IMR-90 (cell line): ENCODE measurements around the gene CSTF2T. TPM values are rescaled to one million over a fixed set of nuclear protein-coding genes. Genes with fewer than 3 reads are reported as not detected.
A peak's percentile ranks its signal among the peaks of the same experiment; 100 is the strongest.

ENCODE experiments used
- ATAC-seq: fragments of 200-7000 bp; cut with Tn5 transposase; 2 replicates; pipeline ENCODE4 v1.9.1; 2020; ENCODE audit warnings: low read depth, mild to moderate bottlenecking, moderate library complexity
- BruUV-seq: library from RNA; stranded (reverse); fragments of 400-500 nt; replicated peaks from 2 replicates; lab custom pipeline; 2021; lab: Mats Ljungman, UMichigan
- CTCF ChIA-PET: fragments of 300-600 bp; formaldehyde crosslinking; extraction: SDS; loops from one replicate; lab custom pipeline; 2021; ENCODE audit warnings: antibody characterized with exemption; lab: Yijun Ruan, JAX
- POLR2A ChIA-PET: fragments of 300-600 bp; sonication (Branson Sonifier 250); formaldehyde crosslinking; loops from one replicate; lab custom pipeline; 2022; ENCODE audit warnings: antibody characterized with exemption; ENCODE audit not compliant: unreplicated experiment; lab: Charles Lee
- DNase-seq: peaks from one replicate; pipeline ENCODE4 v3.0.0; 2013
- H2AFZ ChIP-seq: replicated peaks from 2 replicates; pipeline ENCODE3; 2013; ENCODE audit warnings: low read length, mild to moderate bottlenecking; ENCODE audit not compliant: poor library complexity
- H2AK5ac ChIP-seq: 2 replicates; pipeline ENCODE4 v1.6.1; 2013; ENCODE audit warnings: low read depth, low read length, inconsistent platforms
- H2AK9ac ChIP-seq: replicated peaks from 2 replicates; pipeline ENCODE3; 2013; ENCODE audit warnings: mild to moderate bottlenecking, low read depth, low read length, moderate library complexity; ENCODE audit not compliant: poor library complexity
- H2BK120ac ChIP-seq: 2 replicates; pipeline ENCODE4 v1.6.1; 2013; ENCODE audit warnings: low read depth, low read length, inconsistent platforms
- H2BK15ac ChIP-seq: 3 replicates; pipeline ENCODE4 v1.6.1; 2013; ENCODE audit warnings: low read depth, low read length, inconsistent platforms
- H2BK20ac ChIP-seq: 2 replicates; pipeline ENCODE4 v1.6.1; 2013; ENCODE audit warnings: low read depth, mild to moderate bottlenecking, inconsistent platforms, low read length, moderate library complexity
- H2BK5ac ChIP-seq: 2 replicates; pipeline ENCODE4 v1.6.1; 2013; ENCODE audit warnings: mild to moderate bottlenecking, low read depth, low read length, inconsistent platforms; ENCODE audit not compliant: poor library complexity, severe bottlenecking
- H3K14ac ChIP-seq: replicated peaks from 2 replicates; pipeline ENCODE4 v1.6.1; 2013; ENCODE audit warnings: low read depth, low read length, inconsistent platforms
- H3K18ac ChIP-seq: 2 replicates; pipeline ENCODE4 v1.6.1; 2013; ENCODE audit warnings: low read depth, low read length, control low read depth
- H3K23ac ChIP-seq: 2 replicates; pipeline ENCODE4 v1.6.1; 2013; ENCODE audit warnings: low read depth, low read length, inconsistent platforms
- H3K27ac ChIP-seq: 2 replicates; pipeline ENCODE4 v1.5.1; 2013; ENCODE audit warnings: mild to moderate bottlenecking, control low read depth, low read length; ENCODE audit not compliant: insufficient read depth
- H3K27me3 ChIP-seq: 2 replicates; pipeline ENCODE4 v1.6.1; 2013; ENCODE audit warnings: low read length; ENCODE audit not compliant: control insufficient read depth, insufficient read depth
- H3K36me3 ChIP-seq: 2 replicates; pipeline ENCODE4 v1.6.1; 2013; ENCODE audit warnings: low read length, mixed read lengths; ENCODE audit not compliant: control insufficient read depth, insufficient read depth
- H3K4ac ChIP-seq: 2 replicates; pipeline ENCODE4 v1.6.1; 2013; ENCODE audit warnings: low read depth, low read length, inconsistent platforms
- H3K4me1 ChIP-seq: 2 replicates; pipeline ENCODE4 v1.6.1; 2013; ENCODE audit warnings: low read length, mixed read lengths; ENCODE audit not compliant: control insufficient read depth, insufficient read depth
- H3K4me2 ChIP-seq: 2 replicates; pipeline ENCODE4 v1.6.1; 2013; ENCODE audit warnings: low read depth, mild to moderate bottlenecking, control low read depth, low read length, moderate library complexity
- H3K4me3 ChIP-seq: 2 replicates; pipeline ENCODE4 v1.5.1; 2013; ENCODE audit warnings: low read depth, mild to moderate bottlenecking, control low read depth, low read length, moderate library complexity; ENCODE audit not compliant: insufficient read depth
- H3K56ac ChIP-seq: 2 replicates; pipeline ENCODE4 v1.6.1; 2013; ENCODE audit warnings: low read length, inconsistent platforms; ENCODE audit not compliant: insufficient read depth; ENCODE audit errors: extremely low read depth
- H3K79me1 ChIP-seq, 2 experiments: 2 replicates each; pipeline ENCODE4 v1.6.1; 2013; ENCODE audit warnings: low read length in 2 of 2, inconsistent platforms in 1 of 2, low read depth in 1 of 2
- H3K9ac ChIP-seq: 2 replicates; pipeline ENCODE4 v1.6.1; 2013; ENCODE audit warnings: low read depth, low read length, control low read depth
- H3K9me1 ChIP-seq: 2 replicates; pipeline ENCODE4 v1.6.1; 2013; ENCODE audit warnings: low read length, inconsistent platforms; ENCODE audit not compliant: insufficient read depth
- H3K9me3 ChIP-seq: 2 replicates; pipeline ENCODE4 v1.6.1; 2013; ENCODE audit warnings: low read length; ENCODE audit not compliant: control insufficient read depth, insufficient read depth
- H4K20me1 ChIP-seq: 2 replicates; pipeline ENCODE4 v1.6.1; 2013; ENCODE audit warnings: low read length, inconsistent platforms; ENCODE audit not compliant: insufficient read depth
- H4K5ac ChIP-seq: 2 replicates; pipeline ENCODE4 v1.6.1; 2013; ENCODE audit warnings: mild to moderate bottlenecking, low read depth, low read length, control low read depth
- H4K8ac ChIP-seq, 2 experiments: 2 replicates each; pipeline ENCODE4 v1.6.1; 2013; ENCODE audit warnings: low read depth in 2 of 2, low read length in 2 of 2, control low read depth in 1 of 2, inconsistent platforms in 1 of 2
- H4K91ac ChIP-seq: 2 replicates; pipeline ENCODE4 v1.6.1; 2013; ENCODE audit warnings: low read depth, low read length, inconsistent platforms; ENCODE audit not compliant: insufficient read depth
- MAFK ChIP-seq: IDR thresholded peaks from 2 replicates; pipeline ENCODE4 v1.6.1; 2012; ENCODE audit warnings: low read depth, low read length, improper control_type of control experiment
- RAD21 ChIP-seq: IDR thresholded peaks from 2 replicates; pipeline ENCODE4 v1.6.1; 2012; ENCODE audit warnings: low read length, improper control_type of control experiment
- RCOR1 ChIP-seq: IDR thresholded peaks from 2 replicates; pipeline ENCODE4 v1.6.1; 2012; ENCODE audit warnings: mild to moderate bottlenecking, low read length, improper control_type of control experiment; ENCODE audit not compliant: insufficient replicate concordance
- USF2 ChIP-seq: fragments of 150-350 bp; IDR thresholded peaks from 2 replicates; pipeline ENCODE4 v1.6.1; 2017; ENCODE audit warnings: mild to moderate bottlenecking, antibody characterized with exemption, low read length, low read depth
- WGBS, 2 experiments: methylation state at CpG; one replicate each; pipeline versions ENCODE4 v1.1.5 to v1.1.7; 2013; ENCODE audit warnings: missing lambda C conversion rate in 2 of 2; ENCODE audit not compliant: insufficient read length in 1 of 2; ENCODE audit errors: extremely low coverage in 2 of 2; 5-methylcytosine and 5-hydroxymethylcytosine counted together
- dilution Hi-C: fragments of 300-500 bp; cut with HindIII; formaldehyde crosslinking; loops from one replicate; pipeline ENCODE4 v1.14.3; 2018; ENCODE audit warnings: low sequenced_read_pairs; ENCODE audit not compliant: unreplicated experiment
- in situ Hi-C: fragments of 300-500 bp; cut with MboI; formaldehyde crosslinking; loops from 3 replicates; pipeline ENCODE4 v1.14.3; 2019; ENCODE audit warnings: low sequenced_read_pairs, inconsistent platforms, mixed read lengths
- intact Hi-C: fragments of 100-400 bp; cut with micrococcal nuclease; formaldehyde crosslinking; loops from 2 replicates; pipeline ENCODE4 v1.10.0; 2022
- polyA plus RNA-seq, 3 experiments: library from polyadenylated mRNA; depleted of rRNA; stranded (reverse); fragments of >200 nt; gene quantifications; 2 replicates each; pipeline ENCODE4 v1.2.3, GENCODE V29; 2012; ENCODE audit warnings: low replicate concordance in 1 of 3
- total RNA-seq: library from RNA; depleted of rRNA; stranded (reverse); fragments of >200 nt; gene quantifications from 2 replicates; pipeline ENCODE4 v1.2.3, GENCODE V29; 2012

CSTF2T gene
- total and polyA plus RNA-seq, 2 of the 4 experiments (the other 2 are of a cell fraction): 7.2 to 18.6 TPM

- peak overlapping the region; percentile 80 for H3K4me3 ChIP-seq
- no peak overlapping the region for H2BK120ac ChIP-seq
- H3K14ac ChIP-seq: peak overlapping the region; percentile 95
- DNase-seq (no peak), ATAC-seq (no peak)
- H2BK5ac ChIP-seq: peak overlapping the region; percentile 85
- CTCF ChIA-PET: interaction anchor here (1.0 kb wide), 1 partner anchor 17 kb away, joined by 3 read pairs; no protein-coding TSS in a partner anchor
- peak overlapping the region; percentile 80 for H3K4me2 ChIP-seq
- peaks cover 13% of the 10 kb centered on the region for H3K4me1 ChIP-seq
- H4K20me1 ChIP-seq: peaks cover 8% of the 10 kb centered on the region
- H2AK5ac ChIP-seq: peak overlapping the region; percentile 48
- H3K79me1 ChIP-seq: peaks cover 16 to 31% of the 10 kb centered on the region in 2 experiments; a peak in 3 of 4 replicates
- TF ChIP-seq USF2 (no peak), MAFK (peak; percentile 49), RCOR1 (no peak), RAD21 (no peak)
- peak overlapping the region; percentile 96 for H2AFZ ChIP-seq
- H3K36me3 ChIP-seq: 0 out of 2 replicates have a peak, but pooled peaks cover 2% of the 10 kb centered on the region
- peak overlapping the region; percentile 87 for H3K4ac ChIP-seq
- intact Hi-C loops: loop anchor here (5.0 to 10.0 kb wide), 3 partner anchors 264 to 694 kb away; partner anchors contain the start of gene PRKG1
- H3K23ac ChIP-seq: peak overlapping the region; percentile 90; the same call in 1 of the 2 replicates
- H3K9me3 ChIP-seq: no peaks in the 10 kb centered on the region
- H3K27me3 ChIP-seq: no peaks in the 10 kb centered on the region
- no peak overlapping the region for H2BK15ac ChIP-seq
- H2BK20ac ChIP-seq: no peak overlapping the region
- 93% methylated on average over 5 of the region's 8 CpGs; no CpG with 5 or more reads in 1 of the 2 experiments for WGBS, 2 experiments
- in situ Hi-C loops: no loop called here
- H3K18ac ChIP-seq: no peak overlapping the region
- BruUV-seq: no TSS peak
- dilution Hi-C loops: no loop called here
- POLR2A ChIA-PET: no interaction called here
- H4K91ac ChIP-seq: peak overlapping the region; percentile 68; the same call in 1 of the 2 replicates
- peak overlapping the region; percentile 94 for H3K9ac ChIP-seq
- peak overlapping the region; percentile 74 for H2AK9ac ChIP-seq
- H4K8ac ChIP-seq: peak overlapping the region; percentile 83 to 93; a peak in 3 of 4 replicates
- peaks cover 10% of the 10 kb centered on the region; the same call in 1 of the 2 replicates for H3K9me1 ChIP-seq
- peak overlapping the region; percentile 93; the same call in 1 of the 2 replicates for H3K56ac ChIP-seq
- H4K5ac ChIP-seq: peak overlapping the region; percentile 19; the same call in 1 of the 2 replicates
- H3K27ac ChIP-seq: peak overlapping the region; percentile 98
These were observed 827 bp downstream of the CSTF2T start for GRCh38 chr10:51698473-51699063.
